Lung (tissue), 12 donors: Measurements from ENCODE around the gene PCK1. TPM values are rescaled to one million over a fixed set of nuclear protein-coding genes. Genes with fewer than 3 reads are reported as not detected.

Source experiments
- ATAC-seq: fragments of 200-7000 bp; cut with Tn5 transposase; one replicate; pipeline ENCODE4 v1.9.1; 2020; ENCODE audit warnings: moderate number of reproducible peaks; ENCODE audit not compliant: insufficient read depth, low FRiP score
- DNase-seq, 3 donors: peaks; one replicate each; pipeline ENCODE4 v3.0.0-alpha.2; 2013 to 2017
- H3K27ac ChIP-seq, 2 donors: one replicate each; pipeline ENCODE4 v1.5.1; 2013; ENCODE audit warnings: mild to moderate bottlenecking in 2 of 2, moderate library complexity in 2 of 2, control low read depth in 1 of 2, inconsistent platforms in 1 of 2, low read depth in 1 of 2, low read length in 1 of 2
- H3K27me3 ChIP-seq, 3 donors: one replicate each; pipeline ENCODE4 v1.5.1; 2013; ENCODE audit warnings: low read length in 2 of 3; ENCODE audit not compliant: control insufficient read depth in 3 of 3, insufficient read depth in 3 of 3
- H3K36me3 ChIP-seq, 4 donors: one replicate each; pipeline ENCODE4 v1.5.1; 2013; ENCODE audit warnings: low read length in 4 of 4, mild to moderate bottlenecking in 1 of 4, moderate library complexity in 1 of 4; ENCODE audit not compliant: control insufficient read depth in 4 of 4, insufficient read depth in 4 of 4
- H3K4me1 ChIP-seq, 5 donors: one replicate each; pipeline ENCODE4 v1.5.1; 2013; ENCODE audit warnings: low read length in 5 of 5, mild to moderate bottlenecking in 2 of 5, moderate library complexity in 1 of 5; ENCODE audit not compliant: control insufficient read depth in 5 of 5, insufficient read depth in 5 of 5
- H3K4me3 ChIP-seq: one replicate; pipeline ENCODE4 v1.5.1; 2013; ENCODE audit warnings: mild to moderate bottlenecking, control low read depth, moderate library complexity
- H3K9ac ChIP-seq, 2 donors: one replicate each; pipeline ENCODE4 v1.5.1; 2013; ENCODE audit warnings: low read length in 2 of 2, control low read depth in 1 of 2; ENCODE audit not compliant: insufficient read depth in 1 of 2
- H3K9me3 ChIP-seq, 4 donors: one replicate each; pipeline ENCODE4 v1.5.1; 2013; ENCODE audit warnings: low read length in 3 of 4, mild to moderate bottlenecking in 1 of 4, moderate library complexity in 1 of 4; ENCODE audit not compliant: control insufficient read depth in 4 of 4, insufficient read depth in 3 of 4
- WGBS, 2 donors: extraction: QIAGEN DNeasy Blood & Tissue Kit; methylation state at CpG; one replicate each; pipeline ENCODE4 v1.1.7; 2013; 5-methylcytosine and 5-hydroxymethylcytosine counted together
- polyA plus RNA-seq, 2 donors: library from polyadenylated mRNA; stranded (reverse); fragments of 200-250 nt; gene quantifications; one replicate each; pipeline ENCODE4 v1.2.1, GENCODE V29; 2013
- total RNA-seq, 2 donors: library from RNA; depleted of rRNA in 1 of 2; stranded (reverse); fragments of >200 nt in 1 of 2; gene quantifications; one replicate each; pipeline ENCODE4 v1.2.1, GENCODE V29; 2014 to 2021
- TF ChIP-seq, protein P1 (sequence below): IDR thresholded peaks from 2 replicates; pipeline ENCODE4 v1.5.1; 2012; ENCODE audit warnings: mild to moderate bottlenecking; ENCODE audit errors: control extremely low read depth, extremely low read depth
- donor health status: control.
- donor health status: control.
- donor health status: Bipolar disorder and iron deficiency.
- donor health status: healthy.
- donor health status: DM: yes; HTN: yes; CAD: no.

Gene PCK1
- total and polyA plus RNA-seq, 4 donors: 0.05 to 1.7 (median 0.55) TPM

- DNase-seq (no peak), ATAC-seq (no peak)
- H3K9me3 ChIP-seq: no peaks in the 10 kb centered on the region
- no peak overlapping the region for H3K9ac ChIP-seq
- no peak overlapping the region for H3K27ac ChIP-seq
- H3K4me3 ChIP-seq: no peak overlapping the region
- 82 to 90% methylated on average over 16 of the region's 16 CpGs for WGBS, 2 donors
- no peaks in the 10 kb centered on the region for H3K36me3 ChIP-seq
- H3K4me1 ChIP-seq: no peaks in the 10 kb centered on the region
- peaks cover 0 to 4% (median 3%) of the 10 kb centered on the region in 3 donors for H3K27me3 ChIP-seq
- TF ChIP-seq, protein P1, sequence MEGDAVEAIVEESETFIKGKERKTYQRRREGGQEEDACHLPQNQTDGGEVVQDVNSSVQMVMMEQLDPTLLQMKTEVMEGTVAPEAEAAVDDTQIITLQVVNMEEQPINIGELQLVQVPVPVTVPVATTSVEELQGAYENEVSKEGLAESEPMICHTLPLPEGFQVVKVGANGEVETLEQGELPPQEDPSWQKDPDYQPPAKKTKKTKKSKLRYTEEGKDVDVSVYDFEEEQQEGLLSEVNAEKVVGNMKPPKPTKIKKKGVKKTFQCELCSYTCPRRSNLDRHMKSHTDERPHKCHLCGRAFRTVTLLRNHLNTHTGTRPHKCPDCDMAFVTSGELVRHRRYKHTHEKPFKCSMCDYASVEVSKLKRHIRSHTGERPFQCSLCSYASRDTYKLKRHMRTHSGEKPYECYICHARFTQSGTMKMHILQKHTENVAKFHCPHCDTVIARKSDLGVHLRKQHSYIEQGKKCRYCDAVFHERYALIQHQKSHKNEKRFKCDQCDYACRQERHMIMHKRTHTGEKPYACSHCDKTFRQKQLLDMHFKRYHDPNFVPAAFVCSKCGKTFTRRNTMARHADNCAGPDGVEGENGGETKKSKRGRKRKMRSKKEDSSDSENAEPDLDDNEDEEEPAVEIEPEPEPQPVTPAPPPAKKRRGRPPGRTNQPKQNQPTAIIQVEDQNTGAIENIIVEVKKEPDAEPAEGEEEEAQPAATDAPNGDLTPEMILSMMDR: no peak
Observed at GRCh38 chr20:57609086-57609841, 48.4 kb downstream of the PCK1 start.

DNA sequence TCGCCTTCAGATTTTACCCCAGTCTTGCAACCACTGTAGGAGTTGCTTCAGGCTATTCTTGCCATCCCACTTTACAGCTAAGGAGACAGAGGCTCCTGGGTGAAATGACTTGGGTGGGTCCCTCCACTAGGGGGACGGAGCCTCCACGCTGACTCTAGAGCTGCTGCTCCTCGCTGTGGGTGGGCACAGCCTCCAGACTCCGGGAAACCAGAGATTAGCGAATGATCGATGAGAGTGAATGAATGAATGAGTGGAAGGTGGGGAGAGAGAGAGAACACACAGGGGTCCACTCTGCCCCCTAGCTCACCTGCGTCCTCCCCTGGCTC is 48.9 kb downstream of the PCK1 start:
- H3K27ac ChIP-seq: no peak overlapping the region
- no peak for DNase-seq
- H3K4me1 ChIP-seq: no peaks in the 10 kb centered on the region
- 88 to 94% methylated on average over 8 of the region's 8 CpGs for WGBS, 2 donors
- ATAC-seq: no peak
- H3K9me3 ChIP-seq: no peaks in the 10 kb centered on the region
- TF ChIP-seq, protein P1: no peak
- H3K9ac ChIP-seq: no peak overlapping the region
- H3K4me3 ChIP-seq: no peak overlapping the region
- peaks cover 0 to 4% (median 3%) of the 10 kb centered on the region in 3 donors for H3K27me3 ChIP-seq
- no peaks in the 10 kb centered on the region for H3K36me3 ChIP-seq

GRCh38 chr20:57610261-57610952 is 49.5 kb downstream of the PCK1 start:
- DNase-seq (no peak), ATAC-seq (no peak)
- TF ChIP-seq, protein P1: no peak
- Histone ChIP-seq H3K4me3 (no peak overlapping the region), H3K9me3 (no peaks in the 10 kb centered on the region), H3K27me3 (peaks cover 0 to 4% (median 3%) of the 10 kb centered on the region in 3 donors), H3K9ac (no peak overlapping the region), H3K4me1 (no peaks in the 10 kb centered on the region), H3K36me3 (no peaks in the 10 kb centered on the region), H3K27ac (no peak overlapping the region)
- 81 to 84% methylated on average over 18 of the region's 18 CpGs for WGBS, 2 donors
